Activated T-helper 2 cell treated with anti-CD3 and anti-CD28 coated beads, Interferon-gamma antibody, Interleukin-2, Interleukin-4, amounts not matched to agents 10 μg/mL and 5 μg/mL and 100 μg/mL, durations not matched to agents 14 hours and 24 hours and 36 hours (primary cell): Measurements from ENCODE around the gene VEZF1. TPM values are rescaled to one million over a fixed set of nuclear protein-coding genes. Genes with fewer than 3 reads are reported as not detected.

Experiments used
- DNase-seq: peaks from one replicate; pipeline ENCODE4 v3.0.0; 2021; ENCODE audit warnings: low spot score
- H3K27ac Mint-ChIP-seq: one replicate; pipeline ENCODE4 v1.8.0; 2021; ENCODE audit warnings: mixed read lengths
- H3K27me3 Mint-ChIP-seq: one replicate; pipeline ENCODE4 v1.8.0; 2021; ENCODE audit warnings: low read depth, mixed read lengths
- H3K36me3 Mint-ChIP-seq: one replicate; pipeline ENCODE4 v1.8.0; 2021; ENCODE audit warnings: low read depth, mixed read lengths
- H3K4me1 Mint-ChIP-seq: one replicate; pipeline ENCODE4 v1.8.0; 2021; ENCODE audit warnings: low read depth, mixed read lengths
- H3K4me3 Mint-ChIP-seq: one replicate; pipeline ENCODE4 v1.8.0; 2021; ENCODE audit warnings: low read depth, mild to moderate bottlenecking, moderate library complexity, mixed read lengths
- H3K9me3 Mint-ChIP-seq: one replicate; pipeline ENCODE4 v1.8.0; 2021; ENCODE audit warnings: mixed read lengths
- intact Hi-C: fragments of 100-400 bp; cut with micrococcal nuclease; formaldehyde crosslinking; loops from one replicate; pipeline ENCODE4 v1.15.1; 2023
- total RNA-seq: library from RNA; stranded (reverse); gene quantifications from 2 replicates; pipeline ENCODE4 v1.2.3, GENCODE V29; 2022

The VEZF1 gene
- total RNA-seq, 1 donor from 2014 or later = 37.1 TPM

- Mint-ChIP-seq H3K4me3 (no peak overlapping the region), H3K4me1 (peaks cover 30% of the 10 kb centered on the region), H3K36me3 (no peaks in the 10 kb centered on the region), H3K27me3 (peaks cover 42% of the 10 kb centered on the region), H3K27ac (no peak overlapping the region), H3K9me3 (no peaks in the 10 kb centered on the region)
- no peak for DNase-seq
- intact Hi-C loops = loop anchor here (5.0 to 10.0 kb wide), 2 partner anchors 46 to 56 kb away; no protein-coding TSS in a partner anchor
These were observed 39.3 kb downstream of the VEZF1 start for GRCh38 chr17:57948555-57949420.

- Mint-ChIP-seq H3K27me3 (peaks cover 39% of the 10 kb centered on the region), H3K9me3 (no peaks in the 10 kb centered on the region), H3K36me3 (no peaks in the 10 kb centered on the region), H3K27ac (no peak overlapping the region), H3K4me3 (no peak overlapping the region), H3K4me1 (peaks cover 30% of the 10 kb centered on the region)
- intact Hi-C loops = loop anchor here (5.0 to 10.0 kb wide), 2 partner anchors 47 to 56 kb away; no protein-coding TSS in a partner anchor
- no peak for DNase-seq
These were observed 39.9 kb downstream of the VEZF1 start for GRCh38 chr17:57948169-57948554.

- no peak overlapping the region for H3K4me3 Mint-ChIP-seq
- H3K27me3 Mint-ChIP-seq = peaks cover 33% of the 10 kb centered on the region
- intact Hi-C loops = loop anchor here (5.0 to 10.0 kb wide), 2 partner anchors 47 to 55 kb away; no protein-coding TSS in a partner anchor
- DNase-seq = no peak
- no peak overlapping the region for H3K27ac Mint-ChIP-seq
- H3K36me3 Mint-ChIP-seq = no peaks in the 10 kb centered on the region
- H3K4me1 Mint-ChIP-seq = peaks cover 30% of the 10 kb centered on the region
- H3K9me3 Mint-ChIP-seq = no peaks in the 10 kb centered on the region
These were observed 40.7 kb downstream of the VEZF1 start for GRCh38 chr17:57947369-57947768.

GRCh38 chr17:57946798-57947358 is 41.2 kb downstream of the VEZF1 start:
- intact Hi-C loops = loop anchor here (5.0 to 10.0 kb wide), 2 partner anchors 48 to 55 kb away; no protein-coding TSS in a partner anchor
- peak; percentile 39 for DNase-seq
- peaks cover 30% of the 10 kb centered on the region for H3K4me1 Mint-ChIP-seq
- H3K9me3 Mint-ChIP-seq = no peaks in the 10 kb centered on the region
- peaks cover 33% of the 10 kb centered on the region for H3K27me3 Mint-ChIP-seq
- no peaks in the 10 kb centered on the region for H3K36me3 Mint-ChIP-seq
- no peak overlapping the region for H3K27ac Mint-ChIP-seq
- peak overlapping the region; percentile 31 for H3K4me3 Mint-ChIP-seq

GRCh38 chr17:57945996-57946797 is 41.9 kb downstream of the VEZF1 start:
- H3K36me3 Mint-ChIP-seq = no peaks in the 10 kb centered on the region
- no peak for DNase-seq
- intact Hi-C loops = loop anchor here (5.0 to 10.0 kb wide), 2 partner anchors 49 to 54 kb away; no protein-coding TSS in a partner anchor
- peaks cover 36% of the 10 kb centered on the region for H3K27me3 Mint-ChIP-seq
- H3K27ac Mint-ChIP-seq = no peak overlapping the region
- no peaks in the 10 kb centered on the region for H3K9me3 Mint-ChIP-seq
- peak overlapping the region; percentile 31 for H3K4me3 Mint-ChIP-seq
- H3K4me1 Mint-ChIP-seq = peaks cover 31% of the 10 kb centered on the region

GRCh38 chr17:57944908-57945307 is 43.1 kb downstream of the VEZF1 start:
- intact Hi-C loops = loop anchor here (5.0 to 10.0 kb wide), 2 partner anchors 50 to 53 kb away; no protein-coding TSS in a partner anchor
- Mint-ChIP-seq H3K36me3 (no peaks in the 10 kb centered on the region), H3K4me1 (peaks cover 34% of the 10 kb centered on the region), H3K27me3 (peaks cover 40% of the 10 kb centered on the region), H3K9me3 (no peaks in the 10 kb centered on the region), H3K4me3 (no peak overlapping the region), H3K27ac (no peak overlapping the region)
- DNase-seq = no peak

GRCh38 chr17:57943645-57944044 is 44.4 kb downstream of the VEZF1 start:
- Mint-ChIP-seq H3K36me3 (no peaks in the 10 kb centered on the region), H3K27me3 (peaks cover 39% of the 10 kb centered on the region), H3K9me3 (no peaks in the 10 kb centered on the region), H3K27ac (no peak overlapping the region), H3K4me3 (no peak overlapping the region), H3K4me1 (peaks cover 26% of the 10 kb centered on the region)
- intact Hi-C loops = loop anchor here (10.0 kb wide), 1 partner anchor 51 kb away; no protein-coding TSS in a partner anchor
- DNase-seq = no peak

GRCh38 chr17:57943140-57943539 is 44.9 kb downstream of the VEZF1 start:
- H3K4me3 Mint-ChIP-seq = no peak overlapping the region
- no peaks in the 10 kb centered on the region for H3K9me3 Mint-ChIP-seq
- no peaks in the 10 kb centered on the region for H3K36me3 Mint-ChIP-seq
- intact Hi-C loops = loop anchor here (10.0 kb wide), 1 partner anchor 52 kb away; no protein-coding TSS in a partner anchor
- peaks cover 34% of the 10 kb centered on the region for H3K27me3 Mint-ChIP-seq
- DNase-seq = no peak
- H3K4me1 Mint-ChIP-seq = peaks cover 21% of the 10 kb centered on the region
- H3K27ac Mint-ChIP-seq = no peak overlapping the region

- no peak overlapping the region for H3K4me3 Mint-ChIP-seq
- no peaks in the 10 kb centered on the region for H3K36me3 Mint-ChIP-seq
- intact Hi-C loops = loop anchor here (10.0 kb wide), 1 partner anchor 53 kb away; no protein-coding TSS in a partner anchor
- H3K27me3 Mint-ChIP-seq = peaks cover 27% of the 10 kb centered on the region
- DNase-seq = no peak
- no peak overlapping the region for H3K27ac Mint-ChIP-seq
- H3K9me3 Mint-ChIP-seq = no peaks in the 10 kb centered on the region
- H3K4me1 Mint-ChIP-seq = peaks cover 15% of the 10 kb centered on the region
These were observed 46.4 kb downstream of the VEZF1 start for GRCh38 chr17:57941384-57942370.

- no peak for DNase-seq
- H3K27ac Mint-ChIP-seq = no peak overlapping the region
- intact Hi-C loops = loop anchor here (10.0 kb wide), 1 partner anchor 54 kb away; no protein-coding TSS in a partner anchor
- no peak overlapping the region for H3K4me3 Mint-ChIP-seq
- H3K4me1 Mint-ChIP-seq = peaks cover 12% of the 10 kb centered on the region
- no peaks in the 10 kb centered on the region for H3K9me3 Mint-ChIP-seq
- peaks cover 20% of the 10 kb centered on the region for H3K27me3 Mint-ChIP-seq
- no peaks in the 10 kb centered on the region for H3K36me3 Mint-ChIP-seq
These were observed 47.3 kb downstream of the VEZF1 start for GRCh38 chr17:57940653-57941329.

GRCh38 chr17:57940231-57940630 is 47.8 kb downstream of the VEZF1 start:
- Mint-ChIP-seq H3K4me1 (peaks cover 12% of the 10 kb centered on the region), H3K4me3 (no peak overlapping the region), H3K9me3 (no peaks in the 10 kb centered on the region), H3K27ac (no peak overlapping the region), H3K27me3 (peaks cover 19% of the 10 kb centered on the region), H3K36me3 (no peaks in the 10 kb centered on the region)
- no peak for DNase-seq
- intact Hi-C loops = loop anchor here (10.0 kb wide), 1 partner anchor 55 kb away; no protein-coding TSS in a partner anchor
